ENCODE results near the gene SPTBN2.
A peak's percentile ranks its signal among the peaks of the same experiment; 100 is the strongest.
"Not testable (repeated sequence)": the region's sequence is repeated elsewhere in the genome, so short reads cannot be mapped to it uniquely, and the experiment has no call there.

Gene SPTBN2

DNA sequence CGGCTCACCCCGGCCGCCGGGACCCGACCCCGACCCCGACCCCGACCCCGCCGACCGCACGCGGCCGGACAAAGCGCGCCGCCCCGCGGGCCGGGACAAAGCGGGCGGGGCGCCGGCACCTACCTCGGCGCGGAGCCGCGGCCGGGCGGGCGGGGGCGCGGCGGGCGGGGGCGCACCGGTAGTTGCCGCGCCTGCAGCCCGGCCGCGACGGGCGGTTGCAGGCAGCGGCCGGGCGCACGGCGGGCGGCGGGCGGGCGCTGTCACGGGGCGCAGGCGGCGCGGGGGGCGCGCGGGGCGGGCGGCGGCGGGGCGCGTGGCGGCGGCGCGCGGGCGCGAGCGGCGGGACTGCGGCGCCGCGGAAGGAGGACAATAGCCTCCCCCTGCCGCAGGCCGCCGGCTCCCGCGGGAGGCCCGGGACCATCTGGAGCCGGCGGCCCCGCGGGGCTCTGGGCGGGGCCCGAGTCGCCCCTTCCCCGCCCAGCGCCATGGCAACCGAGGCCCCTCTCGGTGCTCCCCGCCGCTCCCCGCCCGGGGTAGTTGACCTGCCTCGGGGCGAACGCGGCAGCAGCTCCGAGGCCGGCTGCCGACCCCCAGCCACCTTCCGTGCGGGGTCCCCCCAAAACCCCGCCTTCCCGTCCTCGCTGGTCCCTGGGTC, 851 bp downstream of the SPTBN2 start:
- WGBS (ENCODE audit: extremely low coverage, insufficient coverage, low lambda C conversion rate), result no CpG with 5 or more reads among the region's 114 CpGs
- H3K79me1 ChIP-seq (ENCODE audit: low read length), result peaks cover 7% of the 10 kb centered on the region
- peak; percentile 31 for DNase-seq
- no peaks in the 10 kb centered on the region for H3K36me3 ChIP-seq (ENCODE audit: control insufficient read depth, insufficient read depth, low read length)
- H3K4me1 ChIP-seq (ENCODE audit: control insufficient read depth, low read depth, low read length), result no peaks in the 10 kb centered on the region
- H2BK120ac ChIP-seq (ENCODE audit: low read depth, low read length), result peak overlapping the region; percentile 4
- H3K23ac ChIP-seq (ENCODE audit: low read length), result no peak overlapping the region
- H3K56ac ChIP-seq (ENCODE audit: low read length), result peak overlapping the region; percentile 51
- H3K18ac ChIP-seq (ENCODE audit: low read length), result peak overlapping the region; percentile 79
- H4K8ac ChIP-seq (ENCODE audit: low read depth, low read length), result no peak overlapping the region
- peak overlapping the region; percentile 3 for H3K4me3 ChIP-seq (ENCODE audit: low read length)
- H3K79me2 ChIP-seq (ENCODE audit: control insufficient read depth, insufficient read depth, low read length), result peaks cover 4% of the 10 kb centered on the region
- no peak overlapping the region for H4K5ac ChIP-seq (ENCODE audit: low read length)
- no peak overlapping the region for H2BK15ac ChIP-seq (replicated peaks; ENCODE audit: low read depth)
- H3K4ac ChIP-seq (ENCODE audit: low read depth, low read length), result peak overlapping the region; percentile 91
- peak overlapping the region; percentile 30 for H3K4me2 ChIP-seq (ENCODE audit: low read length)
- no peak overlapping the region for H2AK5ac ChIP-seq (ENCODE audit: low read length)
- H2BK5ac ChIP-seq (ENCODE audit: low read length), result no peak overlapping the region
- H3K27ac ChIP-seq (ENCODE audit: low read depth, low read length), result no peak overlapping the region
- H3K27me3 ChIP-seq (ENCODE audit: insufficient read depth, low read length, poor library complexity), result no peaks in the 10 kb centered on the region
- H3K9ac ChIP-seq (ENCODE audit: low read length), result peak overlapping the region; percentile 55

DNA sequence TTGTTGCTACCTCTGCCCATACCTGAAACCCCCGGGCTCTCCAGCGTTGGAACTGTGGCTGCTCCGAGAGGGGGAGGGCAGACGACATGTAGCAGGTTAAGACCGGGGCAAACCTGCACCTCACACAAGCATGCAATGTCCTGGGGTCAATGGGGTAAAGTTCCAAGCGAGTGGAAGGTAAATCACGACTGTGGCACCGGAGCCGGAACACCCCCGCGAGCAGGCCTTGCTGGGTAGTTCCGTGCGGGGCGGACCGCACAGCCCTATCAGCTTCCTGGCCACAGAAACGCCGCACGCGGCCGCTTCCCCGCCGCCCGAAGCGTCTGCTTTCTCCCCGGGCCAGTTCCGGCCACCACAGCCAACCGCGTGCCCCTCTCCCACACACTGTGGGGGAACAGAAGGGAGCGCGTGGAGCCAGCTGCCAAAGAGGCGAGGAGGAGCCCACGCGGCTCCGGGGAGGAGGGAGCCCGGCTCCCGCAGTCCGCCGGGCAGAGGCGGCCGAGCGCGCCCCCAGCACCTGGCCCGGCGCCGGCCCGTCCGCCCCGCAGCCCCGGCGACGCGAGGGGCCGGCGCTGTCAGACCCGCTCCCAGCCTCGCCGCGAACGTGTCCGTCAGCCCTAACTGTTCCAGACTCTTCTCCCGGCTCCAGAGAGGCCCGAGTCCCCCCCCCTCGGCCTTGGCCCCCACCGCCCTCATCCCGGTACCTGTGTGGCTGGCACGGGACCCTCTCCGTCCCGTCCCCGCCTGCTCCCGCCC, 1.6 kb downstream of the SPTBN2 start:
- Histone ChIP-seq H3K4me1 (ENCODE audit: control insufficient read depth, low read depth, low read length) (no peaks in the 10 kb centered on the region), H3K4ac (ENCODE audit: low read depth, low read length) (peak overlapping the region; percentile 91), H2BK120ac (ENCODE audit: low read depth, low read length) (peak overlapping the region; percentile 4), H2BK5ac (ENCODE audit: low read length) (no peak overlapping the region), H3K23ac (ENCODE audit: low read length) (peak overlapping the region; percentile 80), H3K9ac (ENCODE audit: low read length) (peak overlapping the region; percentile 91), H3K18ac (ENCODE audit: low read length) (peak overlapping the region; percentile 79), H3K27ac (ENCODE audit: low read depth, low read length) (no peak overlapping the region), H3K4me3 (ENCODE audit: low read length) (peak overlapping the region; percentile 75), H2AK5ac (ENCODE audit: low read length) (no peak overlapping the region), H4K8ac (ENCODE audit: low read depth, low read length) (no peak overlapping the region), H3K79me1 (ENCODE audit: low read length) (peaks cover 7% of the 10 kb centered on the region), H3K4me2 (ENCODE audit: low read length) (peak overlapping the region; percentile 53), H3K36me3 (ENCODE audit: control insufficient read depth, insufficient read depth, low read length) (no peaks in the 10 kb centered on the region), H4K5ac (ENCODE audit: low read length) (no peak overlapping the region), H2BK15ac (replicated peaks; ENCODE audit: low read depth) (no peak overlapping the region), H3K27me3 (ENCODE audit: insufficient read depth, low read length, poor library complexity) (no peaks in the 10 kb centered on the region), H3K56ac (ENCODE audit: low read length) (peak overlapping the region; percentile 82), H3K79me2 (ENCODE audit: control insufficient read depth, insufficient read depth, low read length) (peaks cover 4% of the 10 kb centered on the region)
- DNase-seq, result peak; percentile 45
- no CpG with 5 or more reads among the region's 70 CpGs for WGBS (ENCODE audit: extremely low coverage, insufficient coverage, low lambda C conversion rate)

DNA sequence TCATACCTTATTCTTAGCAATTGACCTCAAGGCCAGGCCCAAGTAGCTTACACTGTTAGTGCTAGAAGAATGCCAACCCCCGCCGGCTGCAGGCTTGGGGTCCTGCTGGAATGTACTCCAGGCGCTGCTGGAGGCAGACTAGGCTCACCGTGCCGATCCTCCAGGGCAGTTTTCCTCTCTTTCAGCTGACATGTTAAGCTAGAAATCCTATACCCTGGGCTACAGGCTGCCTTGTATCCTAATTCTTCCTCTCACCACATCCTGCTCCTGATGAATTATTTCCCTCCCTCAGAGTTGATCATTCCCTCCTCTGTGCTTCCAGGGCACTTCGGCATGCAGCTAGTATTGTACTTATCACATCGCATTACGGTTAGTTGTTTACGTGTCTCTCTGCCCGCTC, 3.4 kb downstream of the SPTBN2 start:
- no peak overlapping the region for H3K27ac ChIP-seq (ENCODE audit: low read depth, low read length)
- no CpG with 5 or more reads among the region's 10 CpGs for WGBS (ENCODE audit: extremely low coverage, insufficient coverage, low lambda C conversion rate)
- no peaks in the 10 kb centered on the region for H3K27me3 ChIP-seq (ENCODE audit: insufficient read depth, low read length, poor library complexity)
- H3K18ac ChIP-seq (ENCODE audit: low read length), result no peak overlapping the region
- no peaks in the 10 kb centered on the region for H3K4me1 ChIP-seq (ENCODE audit: control insufficient read depth, low read depth, low read length)
- DNase-seq, result peak; percentile 58
- peaks cover 7% of the 10 kb centered on the region for H3K79me1 ChIP-seq (ENCODE audit: low read length)
- H3K36me3 ChIP-seq (ENCODE audit: control insufficient read depth, insufficient read depth, low read length), result no peaks in the 10 kb centered on the region
- H3K4me3 ChIP-seq (ENCODE audit: low read length), result no peak overlapping the region
- H2AK5ac ChIP-seq (ENCODE audit: low read length), result no peak overlapping the region
- no peak overlapping the region for H2BK120ac ChIP-seq (ENCODE audit: low read depth, low read length)
- H4K8ac ChIP-seq (ENCODE audit: low read depth, low read length), result no peak overlapping the region
- H3K4ac ChIP-seq (ENCODE audit: low read depth, low read length), result no peak overlapping the region
- no peak overlapping the region for H3K23ac ChIP-seq (ENCODE audit: low read length)
- no peak overlapping the region for H3K9ac ChIP-seq (ENCODE audit: low read length)
- H3K56ac ChIP-seq (ENCODE audit: low read length), result no peak overlapping the region
- no peak overlapping the region for H2BK15ac ChIP-seq (replicated peaks; ENCODE audit: low read depth)
- peaks cover 4% of the 10 kb centered on the region for H3K79me2 ChIP-seq (ENCODE audit: control insufficient read depth, insufficient read depth, low read length)
- H2BK5ac ChIP-seq (ENCODE audit: low read length), result no peak overlapping the region
- H3K4me2 ChIP-seq (ENCODE audit: low read length), result no peak overlapping the region
- no peak overlapping the region for H4K5ac ChIP-seq (ENCODE audit: low read length)

DNA sequence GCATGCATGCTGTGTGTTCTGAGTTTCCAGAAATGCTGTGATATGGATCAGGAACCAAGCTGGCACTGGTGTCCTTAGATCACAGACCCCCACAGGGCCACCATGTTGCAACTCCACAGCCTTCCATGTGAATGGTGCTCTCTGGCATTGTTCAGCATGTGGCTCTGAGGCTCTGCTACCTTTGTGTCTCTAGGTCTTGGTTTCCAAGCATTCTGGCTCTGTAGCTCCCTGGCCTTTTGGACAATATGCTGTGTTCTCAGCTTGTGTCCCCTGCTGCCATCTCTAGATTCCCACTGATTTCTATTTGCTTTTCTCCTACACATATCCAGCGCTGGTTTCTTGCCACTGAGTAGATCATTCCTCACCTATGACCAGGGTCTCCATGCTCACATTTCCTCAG, 3.9 kb downstream of the SPTBN2 start:
- Histone ChIP-seq H3K23ac (ENCODE audit: low read length) (no peak overlapping the region), H3K79me1 (ENCODE audit: low read length) (peaks cover 7% of the 10 kb centered on the region), H3K27ac (ENCODE audit: low read depth, low read length) (no peak overlapping the region), H3K4ac (ENCODE audit: low read depth, low read length) (no peak overlapping the region), H3K56ac (ENCODE audit: low read length) (no peak overlapping the region), H2BK120ac (ENCODE audit: low read depth, low read length) (no peak overlapping the region), H3K4me1 (ENCODE audit: control insufficient read depth, low read depth, low read length) (no peaks in the 10 kb centered on the region), H3K4me3 (ENCODE audit: low read length) (no peak overlapping the region), H3K4me2 (ENCODE audit: low read length) (no peak overlapping the region), H3K9ac (ENCODE audit: low read length) (no peak overlapping the region), H3K79me2 (ENCODE audit: control insufficient read depth, insufficient read depth, low read length) (peaks cover 4% of the 10 kb centered on the region), H3K27me3 (ENCODE audit: insufficient read depth, low read length, poor library complexity) (no peaks in the 10 kb centered on the region), H2BK5ac (ENCODE audit: low read length) (no peak overlapping the region), H4K8ac (ENCODE audit: low read depth, low read length) (no peak overlapping the region), H4K5ac (ENCODE audit: low read length) (no peak overlapping the region), H3K18ac (ENCODE audit: low read length) (no peak overlapping the region), H2AK5ac (ENCODE audit: low read length) (no peak overlapping the region), H3K36me3 (ENCODE audit: control insufficient read depth, insufficient read depth, low read length) (no peaks in the 10 kb centered on the region), H2BK15ac (replicated peaks; ENCODE audit: low read depth) (no peak overlapping the region)
- no peak for DNase-seq
- no CpG with 5 or more reads among the region's 1 CpG for WGBS (ENCODE audit: extremely low coverage, insufficient coverage, low lambda C conversion rate)

DNA sequence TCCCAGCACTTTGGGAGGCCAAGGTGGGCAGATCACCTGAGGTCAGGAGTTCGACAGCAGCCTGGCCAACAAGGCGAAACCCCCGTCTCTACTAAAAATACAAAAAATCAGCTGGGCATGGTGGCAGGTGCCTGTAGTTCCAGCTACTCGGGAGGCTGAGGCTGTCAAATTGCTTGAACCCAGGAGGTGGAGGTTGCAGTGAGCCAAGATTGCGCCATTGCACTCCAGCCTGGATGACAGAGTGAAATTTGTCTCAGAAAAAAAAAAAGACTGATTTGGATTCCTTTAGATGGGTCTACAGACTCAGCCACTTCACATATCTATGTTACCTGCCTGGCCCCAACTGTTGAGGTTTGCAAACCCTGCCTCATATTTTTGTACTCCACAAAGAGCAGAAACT, 4.8 kb downstream of the SPTBN2 start:
- H3K9ac ChIP-seq (ENCODE audit: low read length), result not testable (repeated sequence)

More for the DNA sequence above, 4.8 kb downstream of the SPTBN2 start:
- not testable (repeated sequence) for H4K8ac ChIP-seq (ENCODE audit: low read depth, low read length); H3K56ac ChIP-seq (ENCODE audit: low read length); H3K18ac ChIP-seq (ENCODE audit: low read length); H3K36me3 ChIP-seq (ENCODE audit: control insufficient read depth, insufficient read depth, low read length); H3K27ac ChIP-seq (ENCODE audit: low read depth, low read length); H4K5ac ChIP-seq (ENCODE audit: low read length); H3K27me3 ChIP-seq (ENCODE audit: insufficient read depth, low read length, poor library complexity); H2BK5ac ChIP-seq (ENCODE audit: low read length); H3K79me2 ChIP-seq (ENCODE audit: control insufficient read depth, insufficient read depth, low read length); H2AK5ac ChIP-seq (ENCODE audit: low read length); H3K4me3 ChIP-seq (ENCODE audit: low read length); H3K4me1 ChIP-seq (ENCODE audit: control insufficient read depth, low read depth, low read length); H2BK120ac ChIP-seq (ENCODE audit: low read depth, low read length); DNase-seq; H3K23ac ChIP-seq (ENCODE audit: low read length); H3K4me2 ChIP-seq (ENCODE audit: low read length); H2BK15ac ChIP-seq (replicated peaks; ENCODE audit: low read depth); H3K79me1 ChIP-seq (ENCODE audit: low read length); H3K4ac ChIP-seq (ENCODE audit: low read depth, low read length)
- WGBS (ENCODE audit: extremely low coverage, insufficient coverage, low lambda C conversion rate), result no CpG with 5 or more reads among the region's 5 CpGs
